Activated naive CD4-positive, alpha-beta T cell treated with anti-CD3 and anti-CD28 coated beads for 36 hours (primary cell): ENCODE results near the gene LRRC7. TPM values are rescaled to one million over a fixed set of nuclear protein-coding genes. Genes with fewer than 3 reads are reported as not detected.

ENCODE experiments used
- CTCF ChIA-PET: fragments of 350-600 bp; sonication (Branson Sonifier 250); formaldehyde crosslinking; loops from one replicate; lab custom pipeline; 2021; ENCODE audit warnings: antibody characterized with exemption; lab: Charles Lee
- DNase-seq: peaks from one replicate; pipeline ENCODE4 v3.0.0-alpha.2; 2020
- H3K27ac Mint-ChIP-seq: one replicate; pipeline ENCODE4 v1.8.0; 2021; ENCODE audit warnings: mild to moderate bottlenecking, mixed read lengths
- H3K27me3 Mint-ChIP-seq: one replicate; pipeline ENCODE4 v1.8.0; 2021; ENCODE audit warnings: low read depth, mixed read lengths
- H3K36me3 Mint-ChIP-seq: one replicate; pipeline ENCODE4 v1.8.0; 2021; ENCODE audit warnings: low read depth, mixed read lengths
- H3K4me1 Mint-ChIP-seq: one replicate; pipeline ENCODE4 v1.8.0; 2021; ENCODE audit warnings: low read depth, mixed read lengths
- H3K4me3 Mint-ChIP-seq: one replicate; pipeline ENCODE4 v1.8.0; 2021; ENCODE audit warnings: mild to moderate bottlenecking, moderate library complexity, mixed read lengths
- H3K9me3 Mint-ChIP-seq: one replicate; pipeline ENCODE4 v1.8.0; 2021; ENCODE audit warnings: mixed read lengths
- intact Hi-C: fragments of 100-400 bp; cut with micrococcal nuclease; formaldehyde crosslinking; loops from one replicate; pipeline ENCODE4 v1.15.1; 2023
- total RNA-seq, 2 experiments: library from RNA; stranded (reverse); gene quantifications; one replicate each; pipeline ENCODE4 v1.2.3, GENCODE V29; 2021

The LRRC7 gene
- total RNA-seq, 2 experiments from 2014 or later = not detected

- CTCF ChIA-PET = interaction anchor here (0.6 kb wide), 1 partner anchor 65 kb away, joined by 3 read pairs; no protein-coding TSS in a partner anchor
- no peaks in the 10 kb centered on the region for H3K4me1 Mint-ChIP-seq
- H3K4me3 Mint-ChIP-seq = no peak overlapping the region
- no peaks in the 10 kb centered on the region for H3K36me3 Mint-ChIP-seq
- intact Hi-C loops = no loop called here
- H3K27ac Mint-ChIP-seq = no peak overlapping the region
- no peaks in the 10 kb centered on the region for H3K9me3 Mint-ChIP-seq
- H3K27me3 Mint-ChIP-seq = no peaks in the 10 kb centered on the region
- DNase-seq = no peak
Observed at GRCh38 chr1:70005386-70006034, 437.8 kb downstream of the LRRC7 start.

GRCh38 chr1:70008660-70009059 is 440.9 kb downstream of the LRRC7 start:
- H3K27ac Mint-ChIP-seq = no peak overlapping the region
- DNase-seq = no peak
- H3K36me3 Mint-ChIP-seq = no peaks in the 10 kb centered on the region
- CTCF ChIA-PET = no interaction called here
- no peak overlapping the region for H3K4me3 Mint-ChIP-seq
- no peaks in the 10 kb centered on the region for H3K27me3 Mint-ChIP-seq
- no peaks in the 10 kb centered on the region for H3K4me1 Mint-ChIP-seq
- H3K9me3 Mint-ChIP-seq = no peaks in the 10 kb centered on the region
- intact Hi-C loops = no loop called here

- CTCF ChIA-PET = no interaction called here
- DNase-seq = no peak
- no peak overlapping the region for H3K4me3 Mint-ChIP-seq
- no peaks in the 10 kb centered on the region for H3K27me3 Mint-ChIP-seq
- no peaks in the 10 kb centered on the region for H3K36me3 Mint-ChIP-seq
- H3K27ac Mint-ChIP-seq = no peak overlapping the region
- no peaks in the 10 kb centered on the region for H3K4me1 Mint-ChIP-seq
- intact Hi-C loops = no loop called here
- H3K9me3 Mint-ChIP-seq = no peaks in the 10 kb centered on the region
Observed at GRCh38 chr1:70017770-70018169, 450.0 kb downstream of the LRRC7 start.

GRCh38 chr1:70024272-70024671 is 456.6 kb downstream of the LRRC7 start:
- Mint-ChIP-seq H3K27ac (no peak overlapping the region), H3K9me3 (no peaks in the 10 kb centered on the region), H3K36me3 (no peaks in the 10 kb centered on the region), H3K4me3 (no peak overlapping the region), H3K27me3 (no peaks in the 10 kb centered on the region), H3K4me1 (no peaks in the 10 kb centered on the region)
- intact Hi-C loops = no loop called here
- CTCF ChIA-PET = no interaction called here
- no peak for DNase-seq

- no peak for DNase-seq
- Mint-ChIP-seq H3K4me1 (no peaks in the 10 kb centered on the region), H3K27me3 (no peaks in the 10 kb centered on the region), H3K4me3 (no peak overlapping the region), H3K36me3 (no peaks in the 10 kb centered on the region), H3K9me3 (no peaks in the 10 kb centered on the region), H3K27ac (no peak overlapping the region)
- intact Hi-C loops = no loop called here
- CTCF ChIA-PET = no interaction called here
Observed at GRCh38 chr1:70025052-70025451, 457.3 kb downstream of the LRRC7 start.

GRCh38 chr1:70025846-70026245 is 458.1 kb downstream of the LRRC7 start:
- Mint-ChIP-seq H3K27me3 (no peaks in the 10 kb centered on the region), H3K27ac (no peak overlapping the region), H3K4me3 (no peak overlapping the region), H3K9me3 (no peaks in the 10 kb centered on the region), H3K36me3 (no peaks in the 10 kb centered on the region), H3K4me1 (no peaks in the 10 kb centered on the region)
- no peak for DNase-seq
- CTCF ChIA-PET = no interaction called here
- intact Hi-C loops = no loop called here

GRCh38 chr1:70033266-70033873 is 465.6 kb downstream of the LRRC7 start:
- no peaks in the 10 kb centered on the region for H3K4me1 Mint-ChIP-seq
- CTCF ChIA-PET = no interaction called here
- H3K9me3 Mint-ChIP-seq = no peaks in the 10 kb centered on the region
- H3K4me3 Mint-ChIP-seq = no peak overlapping the region
- DNase-seq = no peak
- no peaks in the 10 kb centered on the region for H3K27me3 Mint-ChIP-seq
- intact Hi-C loops = no loop called here
- H3K27ac Mint-ChIP-seq = no peak overlapping the region
- H3K36me3 Mint-ChIP-seq = no peaks in the 10 kb centered on the region

GRCh38 chr1:70033936-70034335 is 466.2 kb downstream of the LRRC7 start:
- H3K36me3 Mint-ChIP-seq = no peaks in the 10 kb centered on the region
- no peaks in the 10 kb centered on the region for H3K4me1 Mint-ChIP-seq
- DNase-seq = no peak
- CTCF ChIA-PET = no interaction called here
- no peak overlapping the region for H3K27ac Mint-ChIP-seq
- H3K27me3 Mint-ChIP-seq = no peaks in the 10 kb centered on the region
- H3K4me3 Mint-ChIP-seq = no peak overlapping the region
- intact Hi-C loops = no loop called here
- H3K9me3 Mint-ChIP-seq = no peaks in the 10 kb centered on the region

GRCh38 chr1:70034403-70034802 is 466.7 kb downstream of the LRRC7 start:
- CTCF ChIA-PET = no interaction called here
- no peaks in the 10 kb centered on the region for H3K27me3 Mint-ChIP-seq
- no peaks in the 10 kb centered on the region for H3K4me1 Mint-ChIP-seq
- H3K9me3 Mint-ChIP-seq = no peaks in the 10 kb centered on the region
- intact Hi-C loops = no loop called here
- no peak overlapping the region for H3K4me3 Mint-ChIP-seq
- no peak overlapping the region for H3K27ac Mint-ChIP-seq
- no peaks in the 10 kb centered on the region for H3K36me3 Mint-ChIP-seq
- no peak for DNase-seq

- CTCF ChIA-PET = no interaction called here
- no peaks in the 10 kb centered on the region for H3K4me1 Mint-ChIP-seq
- H3K27me3 Mint-ChIP-seq = no peaks in the 10 kb centered on the region
- no peak for DNase-seq
- H3K4me3 Mint-ChIP-seq = no peak overlapping the region
- H3K36me3 Mint-ChIP-seq = no peaks in the 10 kb centered on the region
- no peaks in the 10 kb centered on the region for H3K9me3 Mint-ChIP-seq
- H3K27ac Mint-ChIP-seq = no peak overlapping the region
- intact Hi-C loops = no loop called here
Observed at GRCh38 chr1:70038025-70038424, 470.3 kb downstream of the LRRC7 start.

GRCh38 chr1:70039485-70039884 is 471.8 kb downstream of the LRRC7 start:
- Mint-ChIP-seq H3K27me3 (no peaks in the 10 kb centered on the region), H3K36me3 (no peaks in the 10 kb centered on the region), H3K4me1 (no peaks in the 10 kb centered on the region), H3K4me3 (no peak overlapping the region), H3K27ac (no peak overlapping the region), H3K9me3 (no peaks in the 10 kb centered on the region)
- CTCF ChIA-PET = no interaction called here
- intact Hi-C loops = no loop called here
- DNase-seq = no peak

GRCh38 chr1:70041317-70042045 is 473.8 kb downstream of the LRRC7 start:
- no peak overlapping the region for H3K4me3 Mint-ChIP-seq
- CTCF ChIA-PET = no interaction called here
- no peak overlapping the region for H3K27ac Mint-ChIP-seq
- H3K36me3 Mint-ChIP-seq = no peaks in the 10 kb centered on the region
- intact Hi-C loops = no loop called here
- H3K4me1 Mint-ChIP-seq = no peaks in the 10 kb centered on the region
- no peaks in the 10 kb centered on the region for H3K27me3 Mint-ChIP-seq
- DNase-seq = no peak
- no peaks in the 10 kb centered on the region for H3K9me3 Mint-ChIP-seq
